Smooth muscle cell (in vitro differentiated cells): ENCODE results near the gene BCCIP. TPM values are rescaled to one million over a fixed set of nuclear protein-coding genes. Genes with fewer than 3 reads are reported as not detected.
A peak's percentile ranks its signal among the peaks of the same experiment; 100 is the strongest.

Experiments
- DNase-seq: peaks from one replicate; lab custom pipeline; 2025; ENCODE audit not compliant: unreplicated experiment; lab: John Stamatoyannopoulos, UW
- H2AFZ ChIP-seq: fragments of 200-600 bp; sonication (generic); 2 replicates; pipeline ENCODE4 v1.6.0; 2016; ENCODE audit warnings: antibody characterized with exemption, low read depth, mild to moderate bottlenecking
- H3F3A ChIP-seq: fragments of 200-600 bp; sonication (generic); 2 replicates; pipeline ENCODE4 v1.6.0; 2017; ENCODE audit warnings: antibody characterized with exemption, low read depth
- H3K27ac ChIP-seq: fragments of 200-600 bp; sonication (generic); 2 replicates; pipeline ENCODE4 v1.5.1; 2016; ENCODE audit warnings: low read depth, mild to moderate bottlenecking
- H3K27me3 ChIP-seq: fragments of 200-600 bp; sonication (generic); 2 replicates; pipeline ENCODE4 v1.6.1; 2016; ENCODE audit warnings: low read depth, mild to moderate bottlenecking
- H3K36me3 ChIP-seq: fragments of 200-600 bp; sonication (generic); 2 replicates; pipeline ENCODE4 v1.5.1; 2016; ENCODE audit warnings: low read depth
- H3K4me1 ChIP-seq: fragments of 200-600 bp; sonication (generic); 2 replicates; pipeline ENCODE4 v1.5.1; 2016; ENCODE audit warnings: low read depth
- H3K4me2 ChIP-seq: fragments of 200-600 bp; sonication (generic); 2 replicates; pipeline ENCODE4 v1.6.0; 2016; ENCODE audit warnings: mild to moderate bottlenecking
- H3K4me3 ChIP-seq: fragments of 200-600 bp; sonication (generic); 2 replicates; pipeline ENCODE4 v1.5.1; 2016; ENCODE audit warnings: mild to moderate bottlenecking
- H3K79me2 ChIP-seq: fragments of 200-600 bp; sonication (generic); 2 replicates; pipeline ENCODE4 v1.6.0; 2016; ENCODE audit warnings: low read depth, mild to moderate bottlenecking
- H3K9ac ChIP-seq: fragments of 200-600 bp; sonication (generic); 2 replicates; pipeline ENCODE4 v1.6.0; 2016; ENCODE audit warnings: low read depth
- H3K9me3 ChIP-seq: fragments of 200-600 bp; sonication (generic); replicated peaks from 2 replicates; pipeline ENCODE4 v1.5.1; 2016; ENCODE audit warnings: low read depth
- H4K20me1 ChIP-seq: fragments of 200-600 bp; sonication (generic); 2 replicates; pipeline ENCODE4 v1.6.0; 2016; ENCODE audit warnings: low read depth
- WGBS: methylation state at CpG from one replicate; pipeline ENCODE4 v1.1.7; 2016; ENCODE audit warnings: low lambda C conversion rate; 5-methylcytosine and 5-hydroxymethylcytosine counted together
- polyA plus RNA-seq: library from polyadenylated mRNA; unstranded; fragments of >200 nt; fragmentation: Nextera tagmentation; extraction: Ambion mirVana; gene quantifications from 2 replicates; pipeline ENCODE4 v1.2.1, GENCODE V29; 2016
- total RNA-seq: library from RNA; depleted of rRNA; stranded (reverse); fragments of >200 nt; gene quantifications from 2 replicates; pipeline ENCODE4 v1.2.3, GENCODE V29; 2014
- TF ChIP-seq, protein P1 (sequence below): fragments of 200-600 bp; sonication (generic); IDR thresholded peaks from 2 replicates; pipeline ENCODE4 v1.5.1; 2017; ENCODE audit warnings: borderline replicate concordance, mild to moderate bottlenecking, antibody characterized with exemption; ENCODE audit not compliant: insufficient read depth, poor library complexity, severe bottlenecking

BCCIP gene
- total and polyA plus RNA-seq, 2 experiments from 2014 or later: 55.3 to 87.5 TPM

DNA sequence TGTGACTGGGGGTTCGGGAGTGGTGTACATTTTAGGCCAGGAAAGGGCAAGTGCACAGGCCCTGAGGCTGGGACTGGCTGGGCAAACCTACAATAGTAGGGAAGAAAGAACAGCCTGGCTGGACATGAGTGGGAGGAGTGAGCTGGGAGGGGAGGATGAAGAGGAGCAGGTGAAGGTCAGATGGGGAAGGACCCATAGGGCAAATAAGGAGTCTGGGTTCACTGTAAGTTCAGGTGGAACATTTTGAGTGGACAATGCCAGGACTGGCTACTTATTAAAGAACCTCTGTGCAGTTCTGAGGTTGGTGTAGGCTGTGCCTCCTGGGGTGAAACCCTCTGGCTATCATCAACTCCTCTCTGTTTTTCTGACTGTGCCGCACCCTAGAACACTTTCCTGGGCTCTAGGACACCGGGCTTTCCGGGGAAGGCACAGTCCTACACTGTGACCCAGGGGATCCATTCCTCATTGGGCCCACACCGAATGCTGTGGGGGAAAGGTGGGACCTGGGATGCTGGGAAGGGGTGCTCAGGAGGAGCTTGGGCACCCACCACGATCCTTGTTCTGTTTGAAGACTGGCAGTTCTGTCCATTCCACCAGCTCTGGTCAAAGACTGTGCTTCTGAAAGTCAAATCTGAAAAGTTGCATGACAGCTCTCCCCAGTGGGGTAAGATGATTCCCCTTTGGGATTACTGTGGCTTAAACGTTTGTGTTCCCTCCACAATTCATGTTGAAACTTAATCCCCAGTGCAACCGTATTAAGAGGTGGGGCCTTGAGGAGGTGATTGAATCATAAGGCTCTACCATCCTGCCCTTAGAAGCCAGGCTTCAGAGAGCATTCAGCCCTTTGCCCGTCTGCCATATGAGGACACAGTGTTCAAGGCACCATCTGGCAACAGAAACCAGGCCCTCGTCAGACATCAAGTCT lies 43.7 kb upstream of the BCCIP start:
- no peak for DNase-seq
- Histone ChIP-seq H3K4me1 (no peaks in the 10 kb centered on the region), H3K9ac (no peak overlapping the region), H3K4me3 (no peak overlapping the region), H3K27me3 (no peaks in the 10 kb centered on the region), H3K79me2 (no peaks in the 10 kb centered on the region), H3K27ac (no peak overlapping the region), H3K9me3 (no peaks in the 10 kb centered on the region), H3F3A (no peaks in the 10 kb centered on the region), H4K20me1 (no peaks in the 10 kb centered on the region), H3K36me3 (no peaks in the 10 kb centered on the region), H3K4me2 (no peak overlapping the region), H2AFZ (no peak overlapping the region)
- 90% methylated on average over 10 of the region's 10 CpGs for WGBS
- TF ChIP-seq, protein P1, sequence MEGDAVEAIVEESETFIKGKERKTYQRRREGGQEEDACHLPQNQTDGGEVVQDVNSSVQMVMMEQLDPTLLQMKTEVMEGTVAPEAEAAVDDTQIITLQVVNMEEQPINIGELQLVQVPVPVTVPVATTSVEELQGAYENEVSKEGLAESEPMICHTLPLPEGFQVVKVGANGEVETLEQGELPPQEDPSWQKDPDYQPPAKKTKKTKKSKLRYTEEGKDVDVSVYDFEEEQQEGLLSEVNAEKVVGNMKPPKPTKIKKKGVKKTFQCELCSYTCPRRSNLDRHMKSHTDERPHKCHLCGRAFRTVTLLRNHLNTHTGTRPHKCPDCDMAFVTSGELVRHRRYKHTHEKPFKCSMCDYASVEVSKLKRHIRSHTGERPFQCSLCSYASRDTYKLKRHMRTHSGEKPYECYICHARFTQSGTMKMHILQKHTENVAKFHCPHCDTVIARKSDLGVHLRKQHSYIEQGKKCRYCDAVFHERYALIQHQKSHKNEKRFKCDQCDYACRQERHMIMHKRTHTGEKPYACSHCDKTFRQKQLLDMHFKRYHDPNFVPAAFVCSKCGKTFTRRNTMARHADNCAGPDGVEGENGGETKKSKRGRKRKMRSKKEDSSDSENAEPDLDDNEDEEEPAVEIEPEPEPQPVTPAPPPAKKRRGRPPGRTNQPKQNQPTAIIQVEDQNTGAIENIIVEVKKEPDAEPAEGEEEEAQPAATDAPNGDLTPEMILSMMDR: no peak

DNA sequence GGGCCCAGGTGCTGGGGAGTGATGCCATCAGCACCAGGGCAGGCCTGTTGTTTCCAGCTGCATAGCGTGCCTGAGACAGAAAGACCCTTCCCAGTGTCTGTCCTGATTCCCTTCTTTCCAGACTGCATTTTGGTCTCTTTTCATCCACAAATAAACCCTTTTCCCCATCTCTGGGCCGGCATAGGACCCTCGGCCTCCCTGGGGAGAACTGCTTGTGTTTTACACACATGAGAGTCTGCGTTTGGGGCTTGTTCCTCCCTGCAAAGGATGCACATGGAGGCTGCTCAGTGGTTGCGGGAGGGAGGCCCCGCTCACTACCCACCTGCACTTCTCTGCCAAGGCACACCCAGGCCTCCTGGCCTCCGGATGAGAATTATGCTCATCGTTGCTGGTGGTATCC lies 42.0 kb upstream of the BCCIP start:
- Histone ChIP-seq H3K27ac (no peak overlapping the region), H3K9ac (no peak overlapping the region), H3K4me3 (no peak overlapping the region), H3K9me3 (no peaks in the 10 kb centered on the region), H2AFZ (no peak overlapping the region), H3K27me3 (no peaks in the 10 kb centered on the region), H3K4me1 (no peaks in the 10 kb centered on the region), H3K36me3 (no peaks in the 10 kb centered on the region), H3K79me2 (no peaks in the 10 kb centered on the region), H4K20me1 (no peaks in the 10 kb centered on the region), H3K4me2 (no peak overlapping the region), H3F3A (no peaks in the 10 kb centered on the region)
- no peak for DNase-seq
- WGBS: 95% methylated on average over 8 of the region's 8 CpGs
- TF ChIP-seq, protein P1: no peak

DNA sequence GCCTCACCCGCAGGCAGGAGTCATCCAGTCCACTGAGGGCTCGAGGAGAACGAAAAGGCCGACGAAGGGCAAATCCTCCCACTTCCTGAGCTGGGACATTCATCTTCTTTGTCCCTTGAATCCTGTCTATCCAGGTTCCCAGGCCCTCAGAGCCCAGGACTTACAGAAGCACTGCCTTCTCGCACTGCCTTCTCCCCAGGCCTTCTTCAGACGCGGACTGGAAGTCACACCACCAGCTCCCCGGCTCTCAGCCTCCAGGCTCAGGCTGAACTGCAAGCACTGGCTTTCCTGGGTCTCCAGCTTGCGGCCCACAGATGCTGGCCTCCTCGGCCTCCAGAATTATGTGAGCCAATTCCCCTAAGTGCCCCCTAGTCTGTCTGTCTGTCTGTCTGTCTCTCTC lies 41.3 kb upstream of the BCCIP start:
- WGBS: 62% methylated on average over 11 of the region's 11 CpGs
- Histone ChIP-seq H4K20me1 (no peaks in the 10 kb centered on the region), H3K27ac (peak overlapping the region; percentile 88), H3K9me3 (no peaks in the 10 kb centered on the region), H2AFZ (peak overlapping the region; percentile 32), H3K4me1 (no peaks in the 10 kb centered on the region), H3F3A (no peaks in the 10 kb centered on the region), H3K36me3 (no peaks in the 10 kb centered on the region), H3K9ac (peak overlapping the region; percentile 71), H3K4me3 (no peak overlapping the region), H3K27me3 (no peaks in the 10 kb centered on the region), H3K4me2 (peak overlapping the region; percentile 57), H3K79me2 (no peaks in the 10 kb centered on the region)
- DNase-seq: no peak
- TF ChIP-seq, protein P1: no peak
